Fibroblast of villous mesenchyme (primary cell): ENCODE data around the gene SCMH1. TPM values are rescaled to one million over a fixed set of nuclear protein-coding genes. Genes with fewer than 3 reads are reported as not detected.

Experiments
- DNase-seq: peaks from one replicate; pipeline ENCODE4 v3.0.0-alpha.2; 2010; ENCODE audit warnings: low read depth
- H3K4me3 ChIP-seq: 2 replicates; pipeline ENCODE4 v1.5.1; 2011; ENCODE audit warnings: low read depth, mild to moderate bottlenecking, low read length
- total RNA-seq: library from RNA; depleted of rRNA; stranded (reverse); fragments of >200 nt; gene quantifications from 2 replicates; pipeline ENCODE4 v1.2.3, GENCODE V29; 2012
- TF ChIP-seq, protein P1 (sequence below): IDR thresholded peaks from 2 replicates; pipeline ENCODE4 v1.5.1; 2012; ENCODE audit warnings: low read depth, mild to moderate bottlenecking, low read length; ENCODE audit not compliant: insufficient read depth

The SCMH1 gene
- total RNA-seq, 1 donor: 19.4 TPM

- peak; percentile 36 for DNase-seq
- TF ChIP-seq, protein P1, sequence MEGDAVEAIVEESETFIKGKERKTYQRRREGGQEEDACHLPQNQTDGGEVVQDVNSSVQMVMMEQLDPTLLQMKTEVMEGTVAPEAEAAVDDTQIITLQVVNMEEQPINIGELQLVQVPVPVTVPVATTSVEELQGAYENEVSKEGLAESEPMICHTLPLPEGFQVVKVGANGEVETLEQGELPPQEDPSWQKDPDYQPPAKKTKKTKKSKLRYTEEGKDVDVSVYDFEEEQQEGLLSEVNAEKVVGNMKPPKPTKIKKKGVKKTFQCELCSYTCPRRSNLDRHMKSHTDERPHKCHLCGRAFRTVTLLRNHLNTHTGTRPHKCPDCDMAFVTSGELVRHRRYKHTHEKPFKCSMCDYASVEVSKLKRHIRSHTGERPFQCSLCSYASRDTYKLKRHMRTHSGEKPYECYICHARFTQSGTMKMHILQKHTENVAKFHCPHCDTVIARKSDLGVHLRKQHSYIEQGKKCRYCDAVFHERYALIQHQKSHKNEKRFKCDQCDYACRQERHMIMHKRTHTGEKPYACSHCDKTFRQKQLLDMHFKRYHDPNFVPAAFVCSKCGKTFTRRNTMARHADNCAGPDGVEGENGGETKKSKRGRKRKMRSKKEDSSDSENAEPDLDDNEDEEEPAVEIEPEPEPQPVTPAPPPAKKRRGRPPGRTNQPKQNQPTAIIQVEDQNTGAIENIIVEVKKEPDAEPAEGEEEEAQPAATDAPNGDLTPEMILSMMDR: no peak
Measured at GRCh38 chr1:41241354-41241748, 755 bp downstream of the SCMH1 start.

GRCh38 chr1:41240781-41241353 lies 1.2 kb downstream of the SCMH1 start:
- DNase-seq: peak; percentile 50
- TF ChIP-seq, protein P1: no peak
- peak overlapping the region; percentile 58 for H3K4me3 ChIP-seq

More at GRCh38 chr1:41241354-41241748, 755 bp downstream of the SCMH1 start:
- H3K4me3 ChIP-seq: peak overlapping the region; percentile 58

DNA sequence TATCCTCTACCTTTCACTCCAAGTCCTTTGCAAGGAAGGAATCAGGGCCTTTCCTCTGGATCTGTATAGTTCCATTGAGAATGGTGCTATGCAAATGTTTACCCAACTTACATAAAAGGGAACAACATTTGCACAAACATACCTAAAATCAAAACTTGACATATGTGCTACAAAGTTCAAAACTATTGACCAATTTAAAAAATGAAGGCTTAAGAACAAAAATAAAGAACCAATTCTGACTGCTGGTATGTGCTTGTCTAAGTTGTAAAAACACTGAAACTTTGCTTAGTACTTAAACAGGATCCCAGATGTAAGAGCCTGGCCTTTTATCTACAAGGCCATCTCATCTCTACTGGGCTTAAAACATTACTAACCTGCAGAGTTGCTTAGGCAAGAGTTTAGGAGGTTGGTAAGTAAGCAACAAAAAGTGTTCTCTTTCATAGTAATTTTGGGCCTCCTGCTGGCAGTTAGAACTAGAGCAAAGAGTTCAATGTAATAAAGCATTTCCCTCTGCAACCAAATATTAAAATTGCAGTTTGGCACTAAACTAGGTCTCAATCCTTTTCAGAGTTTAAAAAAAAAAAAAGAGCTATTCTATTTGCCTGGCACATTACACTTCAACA lies 2.0 kb downstream of the SCMH1 start:
- peak overlapping the region; percentile 58 for H3K4me3 ChIP-seq
- peak; percentile 96 for DNase-seq
- TF ChIP-seq, protein P1: peak; percentile 55

DNA sequence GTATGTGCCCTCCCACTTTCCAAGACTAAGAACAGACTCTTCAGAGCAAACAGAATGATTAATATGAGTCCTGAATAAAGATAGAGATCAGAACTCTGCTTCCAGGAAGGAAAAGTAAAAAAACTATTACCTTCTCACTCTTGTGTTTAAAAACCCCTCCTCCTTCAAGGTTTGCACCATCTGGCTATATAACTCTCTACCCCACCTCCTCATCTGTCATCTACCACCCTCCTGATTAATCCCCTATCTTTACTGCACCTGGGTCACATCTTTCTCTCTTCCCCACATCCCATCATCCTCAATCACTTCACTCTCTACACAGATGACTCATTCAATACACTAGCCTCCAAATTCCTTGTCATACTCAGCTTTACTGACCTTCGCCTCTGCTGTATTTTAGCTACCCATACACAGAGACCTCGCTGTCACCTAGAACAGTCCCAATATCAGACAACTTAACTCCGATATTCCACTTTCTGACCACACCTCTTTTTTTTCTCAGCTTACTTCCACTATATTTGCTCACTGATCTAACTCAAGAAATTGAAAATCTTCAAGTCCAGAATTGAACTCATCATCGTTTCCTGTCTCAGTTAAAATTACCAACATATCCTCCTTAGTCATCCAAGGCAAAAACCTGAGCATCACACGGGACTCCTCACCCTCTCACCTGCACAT lies 3.7 kb downstream of the SCMH1 start:
- peak; percentile 20 for DNase-seq
- H3K4me3 ChIP-seq: no peak overlapping the region
- TF ChIP-seq, protein P1: no peak

DNA sequence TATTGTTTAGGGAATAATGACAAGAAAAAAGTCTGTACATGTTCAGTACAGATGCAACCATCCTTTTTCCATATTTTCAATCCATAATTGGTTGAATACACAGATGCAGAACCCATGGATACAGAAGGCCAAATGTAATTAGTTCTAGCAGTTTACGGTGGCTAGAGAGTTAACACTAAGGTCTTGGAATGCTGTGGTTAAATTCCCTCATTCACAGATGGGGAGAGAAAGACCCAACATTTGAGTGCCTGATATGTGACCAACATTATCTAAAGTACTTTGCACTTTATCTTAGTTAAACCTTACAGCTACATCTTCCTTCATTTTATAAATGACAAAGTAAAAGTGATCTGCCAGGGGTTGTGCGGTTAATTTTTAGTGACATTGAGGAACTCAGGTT lies 5.3 kb downstream of the SCMH1 start:
- H3K4me3 ChIP-seq: no peak overlapping the region
- TF ChIP-seq, protein P1: no peak
- DNase-seq: peak; percentile 35

DNA sequence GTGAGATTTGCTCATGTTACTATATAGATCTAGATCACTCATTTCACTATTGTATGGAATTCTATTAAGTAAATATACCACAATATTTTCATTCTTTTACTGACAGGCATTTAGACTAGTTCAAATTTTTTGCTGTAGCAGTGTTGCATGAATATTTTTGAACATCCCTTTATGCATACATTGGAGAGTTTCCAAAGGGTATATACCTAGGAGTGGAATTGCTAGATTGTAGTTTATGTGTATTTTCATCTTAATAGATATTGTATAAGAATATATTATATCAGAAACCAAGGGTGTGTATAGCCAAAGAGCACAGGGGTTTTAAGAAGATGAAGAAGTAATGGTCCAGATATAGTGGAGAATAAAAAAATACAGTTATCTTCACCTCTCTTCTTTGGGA lies 6.2 kb downstream of the SCMH1 start:
- H3K4me3 ChIP-seq: no peak overlapping the region
- no peak for DNase-seq
- TF ChIP-seq, protein P1: no peak
